ENCODE data around the gene ATP2B2. TPM values are rescaled to one million over a fixed set of nuclear protein-coding genes. Genes with fewer than 3 reads are reported as not detected.

Gene ATP2B2
- total and polyA plus RNA-seq, 9 of the 15 experiments (the other 6 are each of a cell fraction or from before 2014, with no cell fraction given) = 0.06 TPM; not detected in 8

- TF ChIP-seq GTF2B (IDR thresholded peaks at IDR 0.05; ENCODE audit: extremely low read depth, insufficient read length) = no peak
- no peak for TF ChIP-seq FOXA3 (CRISPR knock-in tag; conservative IDR thresholded peaks at IDR 0.05 in 1 of 2, IDR thresholded peaks at IDR 0.05 in 1 of 2)
- no peak for TF ChIP-seq RFX7 (CRISPR knock-in tag; IDR thresholded peaks at IDR 0.05)
- TF ChIP-seq NR2F6 (CRISPR knock-in tag; IDR thresholded peaks at IDR 0.05) = no peak
- TF ChIP-seq UBTF (IDR thresholded peaks at IDR 0.05; ENCODE audit: borderline replicate concordance in 1 of 2, low read depth in 2 of 2, low read length in 2 of 2) = peak; percentile 39 to 90; a peak in 2 of 4 replicates
- TF ChIP-seq CHD1 (IDR thresholded peaks at IDR 0.05; ENCODE audit: low read length) = no peak
- TF ChIP-seq THAP7 (CRISPR knock-in tag; IDR thresholded peaks at IDR 0.05) = no peak
- peak; percentile 54; the same call in 1 of the 2 replicates for TF ChIP-seq BACH1 (tag; IDR thresholded peaks at IDR 0.05)
- TF ChIP-seq SP2 (IDR thresholded peaks at IDR 0.05; ENCODE audit: extremely low read depth, low read depth, low read length, poor library complexity, severe bottlenecking) = no peak
- no peak for TF ChIP-seq CREB3 (tag; conservative IDR thresholded peaks at IDR 0.05; ENCODE audit: low read depth)
- TF ChIP-seq CHD7 (IDR thresholded peaks at IDR 0.05; ENCODE audit: low read depth, low read length) = no peak
Observed at GRCh38 chr3:10370429-10370828, 135.0 kb downstream of the ATP2B2 start (continued).
